SU-DHL-6 (cell line): ENCODE measurements around the gene MAP3K19.

ENCODE experiments used
- H2AFZ ChIP-seq: fragments of 200-600 bp; sonication (generic); 2 replicates; pipeline ENCODE4 v1.6.1; 2014; ENCODE audit warnings: low read depth, mild to moderate bottlenecking, moderate library complexity, mixed read lengths, antibody characterized with exemption, low read length; ENCODE audit not compliant: severe bottlenecking
- H3F3A ChIP-seq: fragments of 200-600 bp; shearing (Covaris generic); 2 replicates; pipeline ENCODE4 v1.6.0; 2016; ENCODE audit warnings: antibody characterized with exemption, mild to moderate bottlenecking; ENCODE audit not compliant: insufficient read depth
- H3K27ac ChIP-seq: fragments of 200-600 bp; sonication (generic); 2 replicates; pipeline ENCODE4 v1.5.1; 2016; ENCODE audit warnings: low read depth, mild to moderate bottlenecking, low read length, moderate library complexity, mixed read lengths
- H3K27me3 ChIP-seq: fragments of 200-600 bp; sonication (generic), shearing (Covaris generic); 2 replicates; pipeline ENCODE4 v1.6.0; 2014; ENCODE audit warnings: mild to moderate bottlenecking, low read length
- H3K36me3 ChIP-seq: fragments of 200-600 bp; sonication (generic); 2 replicates; pipeline ENCODE4 v1.6.1; 2014; ENCODE audit warnings: mild to moderate bottlenecking, low read length, mixed read lengths
- H3K4me2 ChIP-seq: fragments of 300-600, 200-600 bp; shearing (Covaris generic), sonication (generic); 2 replicates; pipeline ENCODE4 v1.6.0; 2014; ENCODE audit warnings: low read length, low read depth, mild to moderate bottlenecking; ENCODE audit not compliant: poor library complexity, severe bottlenecking
- H3K4me3 ChIP-seq: fragments of 200-600 bp; sonication (generic); 2 replicates; pipeline ENCODE4 v1.5.1; 2014; ENCODE audit warnings: antibody characterized with exemption, low read length, mild to moderate bottlenecking, mixed read lengths; ENCODE audit not compliant: insufficient read depth, poor library complexity, severe bottlenecking
- H3K79me2 ChIP-seq: fragments of 200-600 bp; sonication (generic); 2 replicates; pipeline ENCODE4 v1.6.1; 2014; ENCODE audit warnings: mild to moderate bottlenecking, low read length, moderate library complexity; ENCODE audit not compliant: insufficient read depth
- H3K9ac ChIP-seq: fragments of 200-600 bp; sonication (generic); 2 replicates; pipeline ENCODE4 v1.7.0; 2014; ENCODE audit warnings: mild to moderate bottlenecking, low read length
- H3K9me2 ChIP-seq: fragments of 200-600 bp; sonication (generic); replicated peaks from 2 replicates; pipeline ENCODE4 v1.6.1; 2014; ENCODE audit warnings: low read length; ENCODE audit not compliant: insufficient read depth
- H3K9me3 ChIP-seq: fragments of 200-600 bp; sonication (generic); 2 replicates; pipeline ENCODE4 v1.6.1; 2014; ENCODE audit warnings: low read length, mixed read lengths; ENCODE audit not compliant: insufficient read depth
- H4K20me1 ChIP-seq: fragments of 200-600 bp; sonication (generic); 2 replicates; pipeline ENCODE4 v1.6.1; 2014; ENCODE audit warnings: low read depth, mild to moderate bottlenecking, antibody characterized with exemption, low read length, moderate library complexity, mixed read lengths
- CTCF ChIP-seq: fragments of 200-600 bp; sonication (generic); IDR thresholded peaks from one replicate; pipeline ENCODE4 v1.5.1; 2017; ENCODE audit warnings: antibody characterized with exemption, mild to moderate bottlenecking, low read length, moderate library complexity; ENCODE audit not compliant: insufficient read depth, poor library complexity, severe bottlenecking
- EZH2phosphoT487 ChIP-seq: fragments of 200-600 bp; sonication (generic), shearing (Covaris generic); conservative IDR thresholded peaks from 2 replicates; pipeline ENCODE4 v1.6.1; 2018; ENCODE audit warnings: mild to moderate bottlenecking, antibody characterized with exemption, low read length, moderate library complexity, mixed read lengths

MAP3K19 gene

GRCh38 chr2:135059577-135059976 lies 12.3 kb upstream of the MAP3K19 start:
- Histone ChIP-seq H3K36me3 (peaks cover 62% of the 10 kb centered on the region), H3K9ac (no peak overlapping the region), H3K9me3 (no peaks in the 10 kb centered on the region), H3K4me2 (no peak overlapping the region), H3F3A (no peaks in the 10 kb centered on the region; the same call in 1 of the 2 replicates), H4K20me1 (peaks cover 1% of the 10 kb centered on the region; the same call in 1 of the 2 replicates), H3K27ac (no peak overlapping the region), H3K9me2 (no peaks in the 10 kb centered on the region), H3K4me3 (no peak overlapping the region), H2AFZ (no peak overlapping the region), H3K79me2 (peaks cover 93% of the 10 kb centered on the region), H3K27me3 (no peaks in the 10 kb centered on the region)
- TF ChIP-seq EZH2phosphoT487, result no peak
- no peak for TF ChIP-seq CTCF

GRCh38 chr2:135056790-135057189 lies 9.5 kb upstream of the MAP3K19 start:
- Histone ChIP-seq H3K79me2 (peaks cover 89% of the 10 kb centered on the region), H3K9me3 (no peaks in the 10 kb centered on the region), H4K20me1 (peaks cover 3% of the 10 kb centered on the region; the same call in 1 of the 2 replicates), H3K36me3 (peaks cover 37% of the 10 kb centered on the region), H3K4me2 (peak overlapping the region; percentile 36), H3K27ac (peak overlapping the region; percentile 70), H2AFZ (no peak overlapping the region), H3K27me3 (no peaks in the 10 kb centered on the region), H3F3A (no peaks in the 10 kb centered on the region; the same call in 1 of the 2 replicates), H3K9ac (no peak overlapping the region), H3K9me2 (no peaks in the 10 kb centered on the region), H3K4me3 (no peak overlapping the region)
- no peak for TF ChIP-seq EZH2phosphoT487
- no peak for TF ChIP-seq CTCF

- Histone ChIP-seq H3F3A (no peaks in the 10 kb centered on the region; the same call in 1 of the 2 replicates), H2AFZ (no peak overlapping the region), H3K9ac (0 out of 2 replicates have a peak overlapping the region, but pooled peaks have one; percentile 45), H3K79me2 (peaks cover 77% of the 10 kb centered on the region), H3K9me2 (no peaks in the 10 kb centered on the region), H3K4me2 (peak overlapping the region; percentile 73), H4K20me1 (0 out of 2 replicates have a peak, but pooled peaks cover 3% of the 10 kb centered on the region), H3K9me3 (no peaks in the 10 kb centered on the region), H3K27me3 (no peaks in the 10 kb centered on the region), H3K4me3 (no peak overlapping the region), H3K36me3 (peaks cover 26% of the 10 kb centered on the region), H3K27ac (peak overlapping the region; percentile 53; the same call in 1 of the 2 replicates)
- no peak for TF ChIP-seq CTCF
- no peak for TF ChIP-seq EZH2phosphoT487
Measured at GRCh38 chr2:135055182-135055786, 8.0 kb upstream of the MAP3K19 start.
